HG03135 (cell line): Measurements from ENCODE around the gene ACAP3.
A peak's percentile ranks its signal among the peaks of the same experiment; 100 is the strongest.

Experiments
- ATAC-seq: cut with Tn5 transposase; IDR thresholded peaks from one replicate; pipeline ENCODE4 v1.9.1; 2021; ENCODE audit warnings: mild to moderate bottlenecking, moderate library complexity; ENCODE audit not compliant: unreplicated experiment

ACAP3 gene

GRCh38 chr1:1307923-1308755 is at the start of gene ACAP3, which contains the start of gene PUSL1:
Gene ACAP3, minus strand, starts transcription at chr1:1307930. Its CDS starts 115 bp downstream, at chr1:1307815.
Gene PUSL1, plus strand, starts transcription at chr1:1308597. Its CDS starts 47 bp downstream, at chr1:1308644.
- ATAC-seq: peak; percentile 52

GRCh38 chr1:1356796-1357401 is 49.2 kb upstream of the ACAP3 start:
- ATAC-seq: no peak

GRCh38 chr1:1356166-1356795 is 48.6 kb upstream of the ACAP3 start:
- no peak for ATAC-seq

GRCh38 chr1:1355416-1355815 is 47.7 kb upstream of the ACAP3 start:
- no peak for ATAC-seq

DNA sequence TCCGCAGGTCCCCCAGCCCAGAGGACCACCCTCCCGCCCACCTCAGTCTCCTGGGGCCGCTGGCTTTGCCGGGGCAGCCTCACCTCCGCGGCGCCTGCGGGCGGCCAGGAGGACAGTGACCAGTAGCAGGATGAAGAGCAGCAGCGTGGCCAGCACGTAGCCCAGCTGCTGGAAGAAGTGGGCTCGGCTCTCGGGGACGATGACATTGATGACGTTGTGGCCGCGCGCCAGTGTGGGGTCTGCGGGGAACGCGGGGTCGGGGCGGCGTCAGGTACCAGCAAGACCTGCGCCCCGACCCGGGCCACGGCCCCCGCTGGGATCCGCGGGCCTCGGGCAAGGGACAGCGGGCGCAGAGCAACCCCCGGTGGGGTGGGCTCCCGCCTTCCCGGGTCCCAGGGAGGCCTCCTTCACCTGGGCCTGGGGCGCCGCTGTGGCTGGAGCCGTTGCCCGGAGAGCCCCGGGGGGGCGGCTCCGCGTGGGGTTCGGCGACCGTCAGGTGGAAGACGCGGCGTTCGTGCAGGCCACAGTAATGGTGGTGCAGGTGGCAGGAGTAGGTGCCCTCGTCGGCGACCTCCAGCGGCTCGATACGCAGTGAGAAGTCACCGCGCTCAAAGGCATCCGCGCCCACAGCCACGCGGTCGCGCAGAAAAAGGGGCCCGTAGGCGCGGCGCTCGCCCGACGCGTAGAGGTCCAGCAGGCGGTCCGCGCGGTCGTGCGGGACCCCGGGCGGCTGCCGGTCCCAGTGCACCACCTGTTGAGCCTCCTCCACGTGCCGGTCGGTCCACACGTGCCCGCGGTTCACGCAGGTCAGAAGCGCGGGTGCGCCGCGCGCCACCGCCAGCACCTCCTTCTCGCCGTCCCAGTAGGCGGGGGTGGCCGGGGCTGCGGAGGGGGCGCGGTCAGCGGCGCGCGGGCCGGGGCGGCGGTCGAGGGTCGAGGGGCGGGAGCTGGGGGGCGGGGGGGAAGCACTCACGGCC is 46.8 kb upstream of the ACAP3 start:
- no peak for ATAC-seq

DNA sequence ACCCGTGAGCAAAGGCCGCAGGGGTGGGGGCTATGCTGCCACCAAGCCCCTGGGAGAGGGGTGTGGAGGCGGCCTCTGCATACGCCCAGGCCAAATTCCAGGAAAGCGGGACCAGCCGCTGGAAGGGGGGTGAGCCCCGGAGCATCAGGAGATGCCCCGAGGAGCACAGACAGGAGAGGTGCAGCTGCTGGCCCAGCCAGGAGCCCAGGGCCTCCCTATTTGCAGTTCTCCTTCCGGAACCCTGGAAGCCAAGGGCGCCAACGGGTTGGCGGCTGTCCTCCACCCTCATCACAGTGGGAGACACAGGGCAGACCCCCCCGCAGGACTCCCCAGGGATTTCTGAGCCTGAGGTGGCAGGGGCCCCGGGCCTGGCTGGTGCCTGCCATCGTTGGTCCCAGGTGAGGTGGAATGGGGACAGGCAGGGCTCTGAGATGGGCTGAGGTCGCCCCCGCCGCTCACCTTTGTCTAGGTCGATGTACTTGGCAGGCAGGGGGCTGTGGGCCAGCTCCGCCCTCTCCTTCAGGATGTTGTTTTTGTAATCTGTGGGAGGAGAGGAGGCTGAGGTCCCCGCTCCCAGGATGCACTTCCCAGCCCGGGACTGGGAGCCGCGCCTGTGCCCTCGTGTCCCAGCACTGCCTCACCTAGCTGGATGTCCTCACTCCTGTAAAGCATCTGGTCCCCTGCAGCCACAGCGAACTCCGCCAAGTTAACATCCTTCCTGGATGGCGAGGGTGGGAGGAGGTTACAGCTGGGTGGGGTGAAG is 45.8 kb upstream of the ACAP3 start:
- no peak for ATAC-seq

DNA sequence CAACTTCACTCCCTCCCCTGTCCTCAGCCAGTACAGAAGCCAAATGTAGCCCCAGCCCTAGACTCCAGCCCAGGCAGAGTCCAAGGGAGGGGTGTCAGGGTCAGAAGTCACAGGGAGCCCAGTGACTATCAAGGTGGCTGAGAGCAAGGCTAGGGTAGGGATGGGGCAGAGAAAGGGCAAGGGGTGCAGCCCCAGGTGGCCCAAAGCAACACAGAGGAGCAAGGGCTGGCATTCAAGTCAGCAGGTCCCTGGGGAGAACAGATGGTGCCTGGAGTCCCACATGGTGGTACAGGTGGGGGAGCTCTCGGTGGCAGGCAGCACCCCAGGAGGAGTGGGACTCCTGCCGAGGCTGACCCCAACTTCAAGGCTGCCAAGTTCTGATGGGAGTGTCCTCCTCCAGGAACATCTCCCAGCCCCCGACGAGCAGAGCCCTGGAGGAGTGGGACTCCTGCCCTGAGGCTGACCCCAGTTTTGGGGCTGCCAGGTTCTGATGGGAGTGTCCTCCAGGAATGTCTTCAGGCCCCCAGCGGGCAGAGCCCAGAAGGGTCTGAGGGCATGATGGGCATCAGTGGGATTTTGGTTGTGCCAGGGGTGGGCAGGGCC is 45.2 kb upstream of the ACAP3 start:
- no peak for ATAC-seq

DNA sequence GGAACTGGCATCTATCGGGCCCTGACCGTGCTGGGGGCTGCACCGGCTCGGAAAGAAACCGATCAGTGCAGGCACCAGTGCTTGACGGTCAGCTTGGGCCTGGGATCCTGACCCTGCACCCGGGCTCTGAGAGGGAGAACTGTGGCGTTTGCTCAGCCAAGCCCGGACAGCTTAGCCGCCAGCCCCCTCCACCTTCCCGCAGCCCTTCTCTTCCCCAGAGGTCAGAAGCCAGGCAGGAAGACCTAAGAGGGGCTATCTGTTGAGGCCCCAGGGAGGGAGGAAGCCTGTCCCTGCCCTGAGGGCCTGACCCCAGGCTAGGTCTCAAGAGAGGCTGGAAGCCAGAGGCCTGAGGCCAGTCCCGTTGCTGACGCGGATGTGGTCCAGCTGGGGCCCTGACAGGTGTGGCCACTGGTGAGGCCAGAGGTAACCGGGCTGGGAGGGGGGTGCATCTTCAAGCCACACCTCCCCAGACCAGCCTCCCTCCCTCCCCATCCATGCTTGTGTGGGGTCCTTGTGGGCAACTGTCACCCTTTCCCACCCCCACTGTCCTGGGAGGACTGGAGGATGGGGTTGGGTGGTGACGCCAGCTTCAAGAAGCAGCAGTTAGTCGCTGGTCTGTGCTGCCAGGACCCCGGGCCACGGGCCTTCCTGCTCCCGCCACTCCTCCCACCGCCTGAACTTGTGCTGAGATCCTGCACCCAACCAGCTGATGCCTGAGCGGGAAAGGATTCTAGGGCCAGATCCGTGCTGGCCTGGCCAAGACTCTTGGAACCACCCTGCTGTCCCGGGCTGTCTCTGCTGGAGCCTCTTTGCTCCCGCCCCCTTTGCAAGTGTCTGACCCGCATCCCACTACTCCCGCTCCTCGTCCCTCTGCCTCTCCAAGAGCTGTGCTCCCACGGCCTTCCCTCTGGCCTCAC is 44.0 kb upstream of the ACAP3 start:
- ATAC-seq: no peak

DNA sequence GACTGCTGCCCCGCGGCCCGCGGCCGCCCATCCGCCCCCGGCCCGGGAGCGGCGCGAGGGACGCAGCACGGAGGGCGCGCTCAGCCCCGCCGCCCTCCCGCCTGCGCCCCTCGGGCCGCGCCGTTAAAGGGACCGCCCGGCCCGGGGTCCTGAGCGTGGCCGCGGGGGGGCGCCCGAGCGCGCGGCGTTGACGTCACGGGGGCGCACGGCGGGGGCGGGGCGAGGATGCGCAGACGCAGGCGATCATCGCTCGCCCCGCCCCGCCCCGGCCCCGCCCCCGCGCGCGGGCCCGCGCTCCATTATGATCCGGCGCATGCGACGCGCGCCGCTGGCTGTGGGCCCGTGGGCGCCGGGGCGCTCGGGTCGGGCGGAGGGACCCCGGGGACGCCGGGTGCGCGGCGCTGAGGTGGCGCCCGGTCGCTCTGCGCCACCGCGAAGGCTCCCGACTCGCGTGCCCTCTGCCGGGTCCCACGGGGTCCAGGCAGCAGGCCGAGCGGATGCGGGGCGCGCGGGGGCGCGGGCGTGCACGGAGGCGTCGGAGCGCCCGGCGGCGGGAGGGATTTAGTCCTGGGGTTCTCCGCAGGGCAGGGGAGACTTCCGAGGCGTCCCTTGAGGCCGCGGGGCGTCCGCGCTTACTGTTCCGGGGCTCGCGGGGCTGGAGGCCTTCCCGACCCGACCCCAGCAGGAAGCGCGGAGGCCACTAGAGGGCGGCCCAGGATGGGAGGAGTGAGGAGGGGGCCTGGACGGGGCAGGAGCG is 41.7 kb upstream of the ACAP3 start, which contains the start of gene DVL1:
DVL1 (minus strand) TSS at position 163 of the 757 bp plus-strand sequence. CDS start 353 bp downstream, outside the sequence.
- ATAC-seq: peak; percentile 51

DNA sequence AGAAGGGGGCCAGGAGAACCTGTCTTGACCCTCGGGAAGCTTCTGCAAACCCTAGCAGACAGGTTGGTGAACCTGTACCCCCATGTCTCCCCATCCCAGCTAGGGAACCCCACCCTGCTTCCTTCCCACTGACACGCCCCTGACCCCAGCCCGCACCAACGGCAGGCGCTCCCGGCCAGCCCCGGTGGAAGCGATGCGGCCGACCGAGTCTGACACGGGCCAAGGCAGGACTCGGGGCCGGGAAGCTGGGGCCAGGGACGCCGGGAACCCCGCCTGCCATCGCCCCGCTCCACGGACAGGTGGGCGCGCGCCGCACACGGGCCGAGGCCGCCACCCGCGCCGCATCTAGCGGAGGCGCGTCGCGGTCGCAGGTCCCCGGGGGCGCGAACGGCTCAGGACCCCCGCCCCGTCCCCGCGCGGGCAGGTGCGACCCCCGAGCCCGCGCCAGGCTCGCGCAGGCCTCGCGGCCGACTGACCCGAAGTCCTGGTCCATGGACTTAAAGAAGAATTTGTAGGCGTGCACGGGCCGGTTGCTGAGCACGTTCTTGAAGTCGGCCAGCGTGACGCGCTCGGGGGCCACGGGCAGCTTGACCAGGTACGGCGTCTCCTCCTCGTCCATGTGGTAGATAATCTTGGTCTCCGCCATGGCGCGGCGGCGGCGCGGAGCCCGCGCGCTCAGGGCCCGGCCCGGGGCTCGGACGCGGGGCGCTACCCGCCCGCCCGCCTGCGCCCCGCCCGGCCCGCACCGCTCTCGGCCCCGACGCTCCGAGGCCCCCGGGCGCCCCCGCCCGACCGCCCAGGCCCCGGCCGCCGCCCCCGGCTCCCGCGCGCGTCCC is 40.9 kb upstream of the ACAP3 start:
- peak; percentile 5 for ATAC-seq

DNA sequence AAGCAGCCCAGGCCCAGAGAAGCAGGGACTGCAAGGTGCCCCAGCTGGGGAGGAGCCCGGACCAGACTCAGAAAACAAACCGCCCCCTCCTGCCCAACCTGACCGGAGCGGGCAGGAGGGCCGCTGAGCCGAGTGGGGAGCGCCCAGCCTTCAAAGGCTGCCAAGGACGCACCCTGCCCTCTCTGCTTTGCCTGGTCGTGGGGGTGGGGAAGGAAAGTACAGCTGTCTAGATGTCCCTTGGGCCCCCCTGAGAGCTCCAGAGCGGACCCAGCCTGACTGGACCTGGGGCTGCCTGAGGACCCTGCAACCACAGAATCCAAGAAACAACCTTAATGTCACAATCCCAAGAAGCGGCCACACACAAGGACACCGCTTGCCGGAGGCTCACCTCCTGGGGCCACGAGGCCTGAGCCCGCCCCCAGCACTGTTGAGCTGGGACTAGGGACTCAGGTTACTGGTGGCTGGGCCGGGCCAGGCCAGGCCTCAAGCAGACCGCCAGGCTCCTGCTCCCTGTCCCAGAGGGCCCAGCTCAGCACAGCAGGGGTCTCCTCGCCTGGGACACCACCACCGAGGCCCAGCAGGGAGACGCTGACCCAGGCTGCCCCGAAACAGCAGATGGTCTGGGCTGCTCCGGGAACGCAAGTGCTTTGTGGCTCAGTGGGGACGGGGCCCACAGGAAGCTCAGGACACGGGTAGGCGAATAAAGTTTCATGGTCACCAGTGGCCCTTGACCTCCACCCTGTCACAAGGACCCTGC is 40.1 kb upstream of the ACAP3 start:
- ATAC-seq: no peak

GRCh38 chr1:1347026-1347595 is 39.4 kb upstream of the ACAP3 start:
- no peak for ATAC-seq

DNA sequence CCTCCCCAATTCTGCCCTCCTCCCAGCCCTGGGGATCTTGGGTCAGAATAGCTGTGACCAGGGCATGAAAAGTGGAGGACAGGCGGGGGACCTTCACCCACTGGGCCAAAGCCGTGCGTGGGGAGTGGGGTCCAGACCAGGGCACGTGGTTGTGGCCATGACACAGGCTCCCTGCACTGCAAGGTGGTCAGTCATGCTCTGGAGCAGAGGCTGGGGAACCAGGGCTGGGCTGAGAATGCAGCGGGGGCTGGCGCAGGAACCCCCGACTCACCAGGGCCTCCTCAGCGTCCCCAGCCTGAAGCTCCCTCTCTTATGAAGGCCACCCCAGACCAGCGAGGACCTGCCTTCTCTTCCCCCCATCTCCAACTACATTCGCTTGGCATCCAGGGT is 38.8 kb upstream of the ACAP3 start:
- no peak for ATAC-seq

DNA sequence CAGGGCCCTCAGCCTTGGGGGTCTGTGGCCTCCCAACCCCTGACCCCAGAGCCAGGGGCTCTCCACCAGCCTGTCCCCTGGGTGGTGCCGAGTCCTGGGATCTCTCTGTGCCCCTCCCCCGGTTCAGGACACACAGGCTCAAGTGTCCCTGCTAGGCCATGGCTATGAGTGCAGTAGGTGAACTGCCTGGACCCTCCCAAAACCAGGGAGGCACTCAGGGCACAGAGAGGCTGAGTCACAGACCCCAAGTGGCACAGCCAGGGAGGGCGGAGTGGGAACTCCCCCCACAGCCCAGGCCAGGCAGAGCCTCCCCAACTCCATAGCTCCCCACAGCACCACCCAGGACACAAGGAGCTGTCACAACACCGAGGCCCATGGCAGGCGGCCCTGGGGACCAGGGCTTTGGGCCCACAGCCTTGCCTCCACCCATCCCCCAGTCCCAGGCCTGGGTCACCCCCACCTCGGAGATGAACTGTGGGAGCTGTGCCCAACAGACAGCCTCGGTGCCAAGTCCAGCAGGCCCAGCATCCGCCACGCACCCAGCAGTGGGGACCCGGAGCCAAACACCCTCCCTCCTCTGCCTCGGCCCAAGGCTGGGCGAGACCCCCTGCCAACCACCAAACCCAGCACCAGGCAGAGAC is 38.2 kb upstream of the ACAP3 start:
- ATAC-seq: no peak

- ATAC-seq: no peak
These were observed 37.7 kb upstream of the ACAP3 start for GRCh38 chr1:1345384-1345783.
